Measurements from ENCODE around the gene SPRR1A. TPM values are rescaled to one million over a fixed set of nuclear protein-coding genes. Genes with fewer than 3 reads are reported as not detected.
"Not testable (repeated sequence)": the region's sequence is repeated elsewhere in the genome, so short reads cannot be mapped to it uniquely, and the experiment has no call there.

SPRR1A gene
- total RNA-seq, 3 donors from 2014 or later: not detected

GRCh38 chr1:152993186-152993585, 9.3 kb downstream of the SPRR1A start:
- peaks cover 6% of the 10 kb centered on the region for H3K9me3 Mint-ChIP-seq
- DNase-seq (no peak), ATAC-seq (no peak)
- H3K27me3 Mint-ChIP-seq (ENCODE audit: low read depth): peaks cover 13% of the 10 kb centered on the region
- H3K36me3 Mint-ChIP-seq (ENCODE audit: insufficient read depth): no peaks in the 10 kb centered on the region
- H3K4me3 Mint-ChIP-seq: no peak overlapping the region
- H3K4me1 Mint-ChIP-seq (ENCODE audit: low read depth): no peaks in the 10 kb centered on the region

GRCh38 chr1:152995842-152996241, 12.0 kb downstream of the SPRR1A start:
- peaks cover 23% of the 10 kb centered on the region for H3K27me3 Mint-ChIP-seq (ENCODE audit: low read depth)
- peaks cover 6% of the 10 kb centered on the region for H3K9me3 Mint-ChIP-seq
- DNase-seq (no peak), ATAC-seq (no peak)
- no peaks in the 10 kb centered on the region for H3K4me1 Mint-ChIP-seq (ENCODE audit: low read depth)
- no peaks in the 10 kb centered on the region for H3K36me3 Mint-ChIP-seq (ENCODE audit: insufficient read depth)
- no peak overlapping the region for H3K4me3 Mint-ChIP-seq

GRCh38 chr1:152996633-152997400, 12.9 kb downstream of the SPRR1A start:
- peaks cover 28% of the 10 kb centered on the region for H3K27me3 Mint-ChIP-seq (ENCODE audit: low read depth)
- peaks cover 6% of the 10 kb centered on the region for H3K9me3 Mint-ChIP-seq
- DNase-seq (no peak), ATAC-seq (no peak)
- H3K4me1 Mint-ChIP-seq (ENCODE audit: low read depth): no peaks in the 10 kb centered on the region
- no peak overlapping the region for H3K4me3 Mint-ChIP-seq
- H3K36me3 Mint-ChIP-seq (ENCODE audit: insufficient read depth): no peaks in the 10 kb centered on the region

GRCh38 chr1:152997901-152998300, 14.0 kb downstream of the SPRR1A start:
- H3K9me3 Mint-ChIP-seq: peaks cover 6% of the 10 kb centered on the region
- no peaks in the 10 kb centered on the region for H3K4me1 Mint-ChIP-seq (ENCODE audit: low read depth)
- H3K36me3 Mint-ChIP-seq (ENCODE audit: insufficient read depth): no peaks in the 10 kb centered on the region
- DNase-seq (no peak), ATAC-seq (no peak)
- H3K4me3 Mint-ChIP-seq: no peak overlapping the region
- H3K27me3 Mint-ChIP-seq (ENCODE audit: low read depth): peaks cover 28% of the 10 kb centered on the region

GRCh38 chr1:152998476-152998875, 14.6 kb downstream of the SPRR1A start:
- no peaks in the 10 kb centered on the region for H3K4me1 Mint-ChIP-seq (ENCODE audit: low read depth)
- H3K9me3 Mint-ChIP-seq: peaks cover 6% of the 10 kb centered on the region
- H3K36me3 Mint-ChIP-seq (ENCODE audit: insufficient read depth): no peaks in the 10 kb centered on the region
- ATAC-seq: no peak
- H3K27me3 Mint-ChIP-seq (ENCODE audit: low read depth): peaks cover 28% of the 10 kb centered on the region
- no peak for DNase-seq
- H3K4me3 Mint-ChIP-seq: no peak overlapping the region

GRCh38 chr1:152999818-153000217, 15.9 kb downstream of the SPRR1A start:
- no peaks in the 10 kb centered on the region for H3K36me3 Mint-ChIP-seq (ENCODE audit: insufficient read depth)
- peaks cover 6% of the 10 kb centered on the region for H3K9me3 Mint-ChIP-seq
- H3K27me3 Mint-ChIP-seq (ENCODE audit: low read depth): peaks cover 28% of the 10 kb centered on the region
- H3K4me3 Mint-ChIP-seq: no peak overlapping the region
- no peaks in the 10 kb centered on the region for H3K4me1 Mint-ChIP-seq (ENCODE audit: low read depth)
- no peak for ATAC-seq
- DNase-seq: no peak

- DNase-seq: no peak
- no peak for ATAC-seq
- H3K9me3 Mint-ChIP-seq: peaks cover 4% of the 10 kb centered on the region
- no peak overlapping the region for H3K4me3 Mint-ChIP-seq
- H3K27me3 Mint-ChIP-seq (ENCODE audit: low read depth): peaks cover 25% of the 10 kb centered on the region
- no peaks in the 10 kb centered on the region for H3K4me1 Mint-ChIP-seq (ENCODE audit: low read depth)
- no peaks in the 10 kb centered on the region for H3K36me3 Mint-ChIP-seq (ENCODE audit: insufficient read depth)
These were observed 16.4 kb downstream of the SPRR1A start for GRCh38 chr1:153000294-153000693.

- Mint-ChIP-seq H3K4me3 (no peak within 1 kb of the TSS), H3K27me3 (ENCODE audit: low read depth) (peaks cover 21% of the 10 kb centered on the region), H3K9me3 (no peaks in the 10 kb centered on the region), H3K4me1 (ENCODE audit: low read depth) (no peaks in the 10 kb centered on the region), H3K36me3 (ENCODE audit: insufficient read depth) (no peaks in the 10 kb centered on the region)
- ATAC-seq (no peak), DNase-seq (no peak)
These were observed 17.5 kb downstream of the SPRR1A start, which contains the start of gene SPRR3 for GRCh38 chr1:153001382-153001781. SPRR3 (plus strand) TSS chr1:153001749; CDS start chr1:153003021, 1,272 bp downstream.

- H3K4me1 Mint-ChIP-seq (ENCODE audit: low read depth); H3K4me3 Mint-ChIP-seq; DNase-seq; H3K9me3 Mint-ChIP-seq; H3K36me3 Mint-ChIP-seq (ENCODE audit: insufficient read depth); H3K27me3 Mint-ChIP-seq (ENCODE audit: low read depth); ATAC-seq: not testable (repeated sequence)
These were observed 27.4 kb downstream of the SPRR1A start for GRCh38 chr1:153011235-153011758.

- not testable (repeated sequence) for ATAC-seq
These were observed 37.9 kb downstream of the SPRR1A start for GRCh38 chr1:153021829-153022228.

GRCh38 chr1:153022340-153022739, 38.5 kb downstream of the SPRR1A start:
- not testable (repeated sequence) for H3K4me1 Mint-ChIP-seq (ENCODE audit: low read depth); ATAC-seq; H3K9me3 Mint-ChIP-seq; DNase-seq; H3K36me3 Mint-ChIP-seq (ENCODE audit: insufficient read depth); H3K4me3 Mint-ChIP-seq
- peaks cover 38% of the 10 kb centered on the region for H3K27me3 Mint-ChIP-seq (ENCODE audit: low read depth)

More at GRCh38 chr1:153021829-153022228, 37.9 kb downstream of the SPRR1A start:
- H3K4me3 Mint-ChIP-seq; H3K36me3 Mint-ChIP-seq (ENCODE audit: insufficient read depth); H3K9me3 Mint-ChIP-seq; DNase-seq; H3K4me1 Mint-ChIP-seq (ENCODE audit: low read depth): not testable (repeated sequence)
- peaks cover 38% of the 10 kb centered on the region for H3K27me3 Mint-ChIP-seq (ENCODE audit: low read depth)

GRCh38 chr1:153023109-153023508, 39.2 kb downstream of the SPRR1A start:
- no peak for ATAC-seq
- no peaks in the 10 kb centered on the region for H3K9me3 Mint-ChIP-seq
- no peaks in the 10 kb centered on the region for H3K36me3 Mint-ChIP-seq (ENCODE audit: insufficient read depth)
- DNase-seq: no peak
- no peaks in the 10 kb centered on the region for H3K4me1 Mint-ChIP-seq (ENCODE audit: low read depth)
- H3K27me3 Mint-ChIP-seq (ENCODE audit: low read depth): peaks cover 37% of the 10 kb centered on the region
- H3K4me3 Mint-ChIP-seq: no peak overlapping the region

- Mint-ChIP-seq H3K9me3 (no peaks in the 10 kb centered on the region), H3K27me3 (ENCODE audit: low read depth) (peaks cover 36% of the 10 kb centered on the region), H3K36me3 (ENCODE audit: insufficient read depth) (no peaks in the 10 kb centered on the region), H3K4me3 (no peak overlapping the region), H3K4me1 (ENCODE audit: low read depth) (no peaks in the 10 kb centered on the region)
- DNase-seq (no peak), ATAC-seq (no peak)
These were observed 40.5 kb downstream of the SPRR1A start for GRCh38 chr1:153024413-153024812.

- no peaks in the 10 kb centered on the region for H3K36me3 Mint-ChIP-seq (ENCODE audit: insufficient read depth)
These were observed 41.9 kb downstream of the SPRR1A start for GRCh38 chr1:153025797-153026196.

GRCh38 chr1:153028766-153029165, 44.9 kb downstream of the SPRR1A start:
- H3K9me3 Mint-ChIP-seq: no peaks in the 10 kb centered on the region
- no peaks in the 10 kb centered on the region for H3K4me1 Mint-ChIP-seq (ENCODE audit: low read depth)
- no peak overlapping the region for H3K4me3 Mint-ChIP-seq
- H3K27me3 Mint-ChIP-seq (ENCODE audit: low read depth): peaks cover 14% of the 10 kb centered on the region
- no peak for DNase-seq
- no peak for ATAC-seq
- H3K36me3 Mint-ChIP-seq (ENCODE audit: insufficient read depth): no peaks in the 10 kb centered on the region

More at GRCh38 chr1:153025797-153026196, 41.9 kb downstream of the SPRR1A start:
- ATAC-seq (no peak), DNase-seq (no peak)
- peaks cover 34% of the 10 kb centered on the region for H3K27me3 Mint-ChIP-seq (ENCODE audit: low read depth)
- no peak overlapping the region for H3K4me3 Mint-ChIP-seq
- H3K9me3 Mint-ChIP-seq: no peaks in the 10 kb centered on the region
- H3K4me1 Mint-ChIP-seq (ENCODE audit: low read depth): no peaks in the 10 kb centered on the region

Measured in activated T-cell treated with anti-CD3 and anti-CD28 coated beads, Interleukin-2, amount 50 U/mL, for 4 hours (primary cell).